ENCODE data around the gene MLF2. TPM values are rescaled to one million over a fixed set of nuclear protein-coding genes. Genes with fewer than 3 reads are reported as not detected.
A peak's percentile ranks its signal among the peaks of the same experiment; 100 is the strongest.
"Not testable (repeated sequence)": the region's sequence is repeated elsewhere in the genome, so short reads cannot be mapped to it uniquely, and the experiment has no call there.

Gene MLF2
- total RNA-seq, 1 donor from 2014 or later, result 107 TPM

DNA sequence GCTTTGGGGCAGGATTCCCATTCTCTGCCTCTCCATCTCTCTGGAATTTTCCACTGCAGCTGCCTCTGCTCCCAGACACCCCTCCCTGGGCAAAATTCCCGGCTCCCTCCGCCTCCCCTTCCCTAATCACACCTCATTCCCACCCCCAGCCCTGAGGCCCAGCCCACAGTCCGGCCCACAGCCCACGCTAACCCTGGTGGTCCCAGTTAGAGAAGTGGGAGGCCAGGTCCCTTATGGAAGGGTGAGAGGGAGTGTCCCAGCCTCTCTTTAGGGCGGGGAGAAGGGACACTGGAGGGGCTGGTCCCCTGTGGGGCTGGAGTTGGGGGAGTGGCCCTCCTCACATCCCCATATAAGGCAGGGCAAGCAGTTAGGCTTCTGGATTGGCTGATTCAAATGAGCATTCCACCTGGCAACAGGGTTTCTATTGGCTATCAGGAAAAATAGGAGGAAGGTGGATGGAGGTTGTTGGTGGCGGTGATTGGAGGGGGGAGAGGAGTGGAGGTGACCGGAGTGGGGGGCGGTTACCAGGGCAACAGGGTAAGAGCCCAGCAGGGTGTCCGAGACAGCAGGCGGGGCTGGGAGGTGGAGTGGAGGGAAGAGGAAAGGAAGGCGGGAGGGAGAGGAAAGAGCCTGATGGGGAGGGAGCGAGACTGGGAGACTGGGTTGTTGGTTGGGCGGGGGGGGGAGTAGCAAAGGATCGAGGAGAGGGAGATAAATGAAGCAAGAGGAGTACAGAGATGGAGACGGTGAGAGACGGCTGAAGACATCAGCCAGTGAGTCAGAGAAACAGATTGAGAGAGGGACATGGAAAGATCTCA is 11.3 kb upstream of the MLF2 start:
- DNase-seq, result peak; percentile 98

DNA sequence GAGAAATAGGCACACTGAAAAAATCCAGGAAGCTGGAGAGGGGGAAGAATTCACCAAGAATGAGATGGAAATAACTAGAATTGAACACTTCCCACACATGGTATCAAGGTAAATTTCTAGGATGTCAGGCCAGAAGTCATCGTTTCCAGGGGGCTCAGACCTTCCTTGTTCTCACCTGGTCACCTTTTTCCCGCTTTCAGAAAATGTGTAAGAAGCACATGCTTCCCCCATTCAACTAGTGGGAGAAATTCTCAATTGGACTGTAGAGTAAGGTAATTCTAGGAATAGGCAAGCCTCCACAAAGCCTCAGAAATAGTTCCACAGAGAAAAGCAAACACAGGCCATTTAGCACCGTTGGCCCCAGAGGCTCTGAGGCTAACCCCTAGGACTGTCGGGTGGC is 10.4 kb upstream of the MLF2 start:
- DNase-seq, result no peak

DNA sequence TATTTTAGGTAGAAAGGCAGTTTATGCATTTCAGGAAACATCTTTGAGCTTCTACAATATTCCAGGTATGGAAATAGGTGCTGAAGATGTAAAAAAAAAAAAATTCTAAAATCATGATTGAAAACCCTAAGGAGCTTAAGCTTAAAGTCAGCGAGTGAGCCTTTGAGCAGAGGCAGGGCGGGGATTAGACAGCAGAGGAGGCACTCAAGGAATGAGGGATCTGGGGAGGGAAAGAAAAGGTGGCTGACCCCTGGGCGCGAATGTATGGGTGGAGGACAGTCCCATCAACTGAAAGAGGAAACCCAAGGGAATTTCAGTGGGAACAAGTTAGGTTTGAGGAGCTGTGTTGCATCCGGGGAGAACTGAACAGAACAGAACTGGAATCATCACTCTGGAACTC is 6.8 kb upstream of the MLF2 start:
- no peak for DNase-seq

DNA sequence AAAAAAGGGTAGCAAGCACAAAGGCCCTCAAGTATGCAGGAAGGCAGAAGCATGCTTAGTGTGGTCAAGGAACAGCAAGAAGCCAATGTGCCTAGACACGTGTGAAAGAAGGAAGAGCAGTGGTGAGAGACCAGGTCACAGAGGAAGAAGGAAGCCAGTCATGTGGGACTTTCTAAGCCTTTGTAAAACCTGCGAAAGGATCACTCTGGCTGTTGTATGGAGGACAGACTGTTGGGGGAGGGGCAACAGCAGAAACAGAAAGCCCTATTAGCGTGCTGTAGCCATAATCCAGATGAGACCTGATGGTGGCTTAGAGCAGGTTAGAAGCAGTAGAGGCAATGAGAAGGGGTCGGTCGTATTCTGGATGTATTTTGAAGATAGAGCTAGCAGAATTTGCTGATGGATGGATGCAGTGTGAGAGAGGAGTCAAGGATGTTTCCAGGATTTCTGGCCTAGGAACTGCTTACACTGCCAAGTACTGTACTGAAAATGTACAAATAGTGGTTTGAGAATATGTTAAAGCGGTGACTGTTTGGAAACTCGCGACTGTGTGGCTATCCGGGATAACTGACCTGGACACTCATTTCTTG is 5.7 kb upstream of the MLF2 start:
- no peak for DNase-seq

DNA sequence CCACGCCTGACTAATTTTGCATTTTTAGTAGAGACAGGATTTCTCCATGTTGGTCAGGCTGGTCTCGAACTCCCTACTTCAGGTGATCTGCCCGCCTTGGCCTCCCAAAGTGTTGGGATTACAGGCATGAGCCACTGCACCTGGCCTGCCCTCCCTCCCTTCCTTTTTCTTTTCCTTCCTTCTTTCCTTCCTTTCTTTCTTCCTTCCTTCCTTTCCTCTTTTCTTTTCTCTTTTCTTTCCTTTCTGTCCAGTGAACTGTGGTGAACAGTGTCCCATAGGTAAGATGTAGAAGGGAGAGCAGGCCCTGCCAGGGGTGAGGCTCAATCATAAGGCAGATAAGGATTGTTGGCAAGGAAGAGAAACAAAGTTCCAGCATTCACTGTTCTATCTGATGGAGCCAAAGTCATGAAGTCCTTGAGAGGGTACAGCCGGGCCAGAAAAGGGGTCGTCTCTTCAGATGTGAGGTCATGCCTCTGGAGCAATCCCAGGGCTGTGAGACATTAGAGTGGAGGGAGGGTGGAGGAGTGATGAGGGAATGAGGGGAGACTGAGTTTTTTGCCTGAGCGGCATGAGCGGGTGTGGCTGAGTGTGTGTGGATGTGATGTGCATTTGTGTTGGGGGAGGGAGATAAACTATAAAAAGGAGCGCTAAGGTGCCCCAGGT is 4.2 kb upstream of the MLF2 start:
- DNase-seq, result no peak

DNA sequence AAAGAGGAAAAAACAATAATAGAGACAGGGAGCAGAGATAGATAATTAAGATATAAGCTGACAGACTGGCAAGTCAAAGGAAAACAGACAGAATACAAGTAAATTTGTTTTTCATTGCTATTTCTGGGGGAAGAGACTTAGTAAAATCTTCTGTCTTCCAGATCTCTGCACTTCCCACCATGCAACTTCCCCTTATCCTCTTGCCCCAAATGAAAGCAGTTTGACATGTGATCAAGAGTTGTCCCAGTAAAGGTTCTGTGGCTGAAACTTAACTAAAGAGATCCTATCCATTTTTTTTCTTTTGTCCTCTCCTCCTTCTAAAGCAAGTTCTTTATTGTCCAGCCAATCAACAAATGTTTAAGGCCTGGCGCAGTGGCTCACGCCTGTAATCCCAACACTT is 1.5 kb upstream of the MLF2 start:
- no peak for DNase-seq

DNA sequence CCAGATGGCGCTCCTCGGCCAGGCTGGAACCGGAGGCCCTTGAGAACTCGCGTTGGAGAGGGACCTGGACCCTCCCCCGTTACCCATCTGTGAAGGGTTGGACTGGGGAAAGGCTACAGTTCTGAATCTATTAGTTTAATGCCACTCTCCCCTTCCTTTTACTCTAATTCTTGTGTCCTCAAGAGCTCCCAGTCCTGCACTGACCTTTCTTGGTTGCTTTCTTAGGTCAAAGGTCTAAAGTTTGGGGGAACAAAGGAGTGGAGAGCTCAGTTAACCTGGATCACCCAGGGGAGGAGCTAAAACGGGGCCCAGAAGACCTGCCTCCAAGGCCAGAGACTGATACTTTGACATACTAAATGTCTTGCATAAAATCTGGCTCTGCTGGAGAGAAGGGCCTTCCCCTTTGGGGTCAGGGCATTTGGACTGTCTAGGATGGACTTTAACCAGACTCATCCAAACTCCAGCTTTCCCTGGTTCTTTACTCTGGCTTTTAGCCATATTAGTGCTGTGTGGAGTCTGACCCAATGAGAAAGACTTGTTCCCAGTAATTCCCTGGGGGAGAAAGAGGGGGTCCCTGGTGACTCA is 923 bp upstream of the MLF2 start:
- DNase-seq, result no peak

DNA sequence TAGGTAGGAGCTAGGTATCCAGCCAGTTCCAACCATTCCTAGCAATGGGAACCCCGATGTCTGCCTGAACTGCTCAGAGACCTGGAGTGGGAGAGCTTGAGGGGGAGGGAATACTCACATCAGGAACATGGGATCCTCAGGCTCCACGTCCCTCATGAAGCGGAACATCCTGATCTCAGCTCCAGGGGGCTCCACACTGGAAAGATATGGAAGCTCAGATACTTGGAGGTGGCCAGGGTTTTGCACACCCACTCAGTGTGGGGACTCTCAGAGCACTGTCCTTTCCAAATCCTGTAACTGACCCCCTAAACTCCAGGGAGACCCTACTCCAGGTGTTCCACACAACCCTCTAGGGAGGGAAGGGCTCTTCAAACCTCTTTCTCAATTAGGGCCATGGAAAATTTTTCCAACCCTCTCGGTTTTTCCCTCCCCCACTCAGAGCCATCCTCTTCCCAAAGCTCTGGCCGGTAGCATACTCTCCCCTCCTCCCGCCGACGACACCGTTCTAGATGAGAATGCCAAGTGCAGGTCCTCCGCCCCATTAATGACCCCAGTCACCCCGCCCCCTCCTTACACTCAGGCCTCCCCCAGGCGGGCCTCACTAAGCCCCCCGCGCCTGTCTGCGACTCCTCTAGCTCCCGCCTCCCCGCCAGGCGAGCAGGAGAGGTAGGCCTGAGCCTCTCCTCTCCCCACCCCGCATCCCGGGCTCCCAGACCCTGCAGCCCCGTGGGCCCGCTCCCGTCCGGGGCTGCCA is 597 bp downstream of the MLF2 start:
- DNase-seq, result peak; percentile 76

DNA sequence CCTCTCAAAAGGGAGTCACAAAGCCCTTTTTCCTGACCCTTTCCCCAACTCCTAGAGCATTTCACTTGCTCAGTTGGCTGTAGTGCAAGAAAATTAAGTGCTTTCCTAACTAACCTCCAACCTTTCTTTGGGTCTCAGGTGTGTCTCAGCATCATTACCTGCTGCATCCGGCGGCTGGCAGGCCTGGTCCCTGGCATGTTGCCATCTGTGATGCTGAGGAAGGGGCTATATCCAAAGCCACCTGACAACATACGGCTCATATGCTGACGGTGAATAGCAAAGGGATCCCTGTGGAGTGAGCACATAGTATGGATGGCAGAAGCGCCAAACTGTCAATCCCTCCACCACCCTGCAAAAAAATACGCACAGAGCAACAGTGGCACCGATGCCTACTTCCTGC is 1.2 kb downstream of the MLF2 start:
- DNase-seq, result no peak

DNA sequence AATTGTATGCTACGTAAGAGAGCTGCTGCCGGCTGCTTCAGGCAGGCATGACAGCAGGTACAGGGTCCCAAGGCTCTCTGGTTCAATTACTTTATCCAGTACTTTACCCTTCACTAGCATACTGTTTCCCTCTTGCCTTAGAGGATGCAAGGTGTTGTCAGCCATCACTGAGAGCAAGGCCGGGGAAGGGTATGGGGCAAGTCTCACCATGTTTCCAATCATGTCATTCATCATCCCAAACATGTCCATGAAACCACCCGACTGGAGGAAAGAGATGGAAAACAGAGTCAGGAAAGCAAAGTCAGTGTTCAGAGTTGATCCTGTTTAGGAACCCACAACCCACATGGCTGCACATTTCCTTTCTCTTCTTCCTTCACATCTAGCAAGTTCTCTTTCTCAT is 2.4 kb downstream of the MLF2 start:
- no peak for DNase-seq

DNA sequence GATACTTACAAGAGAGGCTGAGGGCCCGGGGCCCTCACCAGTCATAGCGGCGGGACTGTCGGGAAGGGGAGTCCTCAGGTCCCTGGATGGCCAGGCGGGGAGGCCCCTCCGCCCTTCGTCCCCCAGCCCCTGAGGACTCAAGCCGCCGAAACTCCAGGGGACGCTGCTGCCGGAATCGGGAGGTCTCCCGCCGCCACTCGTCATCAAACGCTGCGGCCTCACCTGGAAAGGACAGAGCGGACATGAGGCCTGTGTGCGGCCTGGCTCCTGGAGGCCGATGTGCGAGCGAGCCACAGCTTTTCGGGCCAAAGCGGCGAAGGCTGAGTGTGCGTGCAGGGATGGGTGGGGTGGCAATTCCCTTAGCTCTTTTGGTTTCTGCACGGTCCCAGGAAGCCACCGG is 4.2 kb downstream of the MLF2 start:
- DNase-seq, result no peak

DNA sequence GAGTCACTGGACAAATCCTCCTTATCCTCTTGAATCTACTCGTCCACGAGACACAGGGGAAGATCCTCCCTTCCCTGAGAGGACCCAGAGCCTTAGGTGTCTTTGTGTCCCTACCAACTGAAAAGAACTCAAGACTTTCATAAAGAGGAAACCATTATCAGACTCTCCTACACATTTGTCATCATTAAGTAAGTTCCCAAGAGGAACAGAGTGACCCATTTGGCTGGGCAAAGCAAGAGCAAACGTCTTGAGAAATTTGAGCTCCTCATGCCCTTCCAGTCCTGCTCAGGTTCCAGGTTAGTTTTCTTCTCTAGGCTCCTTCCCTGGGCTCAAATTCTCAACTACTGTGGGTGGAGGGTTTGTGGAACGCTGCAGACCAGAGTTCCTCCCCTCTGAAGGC is 5.7 kb downstream of the MLF2 start:
- no peak for DNase-seq

DNA sequence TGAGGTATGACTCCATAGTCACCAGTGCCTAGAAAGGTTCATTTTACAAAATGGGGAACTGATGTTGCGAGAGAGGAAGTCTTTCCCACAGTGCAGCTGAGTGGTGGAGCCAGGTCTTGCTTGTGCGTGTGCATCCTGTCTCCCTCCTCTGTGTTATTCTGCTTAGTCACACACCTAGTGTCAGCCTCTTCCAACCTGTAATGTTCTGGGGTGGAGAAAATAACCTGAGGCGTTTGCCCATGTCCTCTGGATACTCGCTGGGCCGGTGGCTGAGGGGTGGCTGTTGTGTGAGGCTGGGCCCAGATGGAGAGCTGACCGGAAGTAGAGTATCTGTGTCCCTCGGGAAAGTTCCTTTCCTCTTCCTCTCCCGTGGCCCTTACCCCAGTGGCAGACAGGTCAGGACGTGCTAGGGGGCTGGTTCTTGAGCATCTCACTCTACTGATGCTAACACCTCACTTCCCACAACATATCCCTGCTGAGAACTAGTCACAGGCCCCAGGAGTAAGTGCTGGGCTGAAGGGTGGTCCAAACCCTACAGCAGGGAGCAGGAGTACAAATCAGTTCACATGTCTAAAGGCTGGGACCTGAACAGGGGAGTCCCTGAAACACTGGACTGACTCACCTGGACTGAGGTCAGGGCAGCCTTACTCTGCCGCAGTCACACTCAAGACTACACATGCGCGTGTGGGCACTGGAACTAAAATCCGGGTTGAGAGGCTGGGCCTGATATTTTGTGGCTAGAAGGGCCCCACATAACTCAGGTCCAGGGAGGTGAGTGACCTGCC is 7.0 kb downstream of the MLF2 start:
- peak; percentile 29 for DNase-seq

DNA sequence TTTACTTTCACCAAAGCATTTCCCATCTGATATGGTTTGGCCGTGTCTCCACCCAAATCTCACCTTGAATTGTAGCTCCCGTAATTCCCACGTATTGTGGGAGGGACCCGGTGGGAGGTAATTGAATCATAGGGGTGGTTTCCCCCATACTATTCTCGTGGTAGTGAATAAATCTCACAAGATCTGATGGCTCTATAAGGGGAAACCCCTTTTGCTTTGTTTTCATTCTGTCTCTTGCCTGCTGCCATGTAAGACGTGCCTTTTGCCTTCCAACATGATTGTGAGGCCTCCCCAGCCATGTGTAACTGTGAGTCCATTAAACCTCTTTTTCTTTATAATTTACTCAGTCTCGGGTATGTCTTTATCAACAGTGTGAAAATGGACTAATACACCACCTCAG is 9.6 kb downstream of the MLF2 start:
- DNase-seq, result not testable (repeated sequence)

DNA sequence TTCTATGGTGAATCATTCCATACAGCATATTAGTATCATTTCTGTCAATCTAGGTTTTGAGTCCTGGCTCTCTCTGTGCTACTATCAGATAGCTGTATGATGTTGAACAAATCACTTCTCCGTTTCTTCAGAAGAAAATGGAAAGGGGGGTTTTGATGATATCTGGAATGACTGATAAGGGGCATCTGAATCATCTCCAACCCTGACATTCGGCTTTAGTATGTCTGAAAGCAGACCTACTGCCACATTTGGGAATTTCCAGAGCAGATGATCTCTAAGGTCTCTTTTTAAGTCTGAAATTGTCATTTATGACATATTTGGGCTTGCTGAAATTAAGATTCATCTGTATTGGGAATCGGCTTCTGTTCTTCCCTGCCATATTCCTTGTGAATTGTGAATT is 10.1 kb downstream of the MLF2 start:
- DNase-seq, result no peak

DNA sequence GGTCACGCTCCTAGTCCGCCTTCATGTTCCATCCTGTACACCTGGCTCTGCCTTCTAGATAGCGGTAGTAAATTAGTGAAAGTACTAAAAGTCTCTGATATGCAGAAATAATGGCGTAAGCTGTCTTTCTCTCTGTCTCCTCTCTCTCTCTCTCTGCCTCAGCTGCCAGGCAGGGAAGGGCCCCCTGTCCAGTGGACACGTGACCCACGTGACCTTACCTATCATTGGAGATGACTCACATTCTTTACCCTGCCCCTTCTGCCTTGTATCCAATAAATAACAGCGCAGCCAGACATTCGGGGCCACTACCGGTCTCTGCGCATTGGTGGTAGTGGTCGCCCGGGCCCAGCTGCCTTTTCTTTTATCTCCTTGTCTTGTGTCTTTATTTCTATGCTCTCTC is 10.9 kb downstream of the MLF2 start:
- not testable (repeated sequence) for DNase-seq

DNA sequence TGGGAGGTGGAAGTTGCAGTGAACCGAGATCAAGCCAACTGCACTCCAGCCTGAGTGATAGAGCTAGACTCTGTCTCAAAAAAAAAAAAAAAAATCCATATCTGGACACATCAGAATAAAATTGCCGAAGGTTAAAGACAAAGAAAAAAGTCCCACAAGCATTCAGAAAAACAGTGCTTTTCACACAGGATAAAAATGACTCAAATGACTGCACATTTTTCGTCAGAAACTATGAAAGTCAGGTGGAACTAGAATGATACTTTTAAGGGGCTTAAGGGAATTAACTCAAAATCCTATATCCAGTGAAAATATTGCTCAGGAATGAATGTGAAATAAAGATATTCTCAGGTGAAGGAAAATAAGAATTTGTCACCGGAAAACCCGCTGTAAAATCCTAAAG is 16.2 kb downstream of the MLF2 start:
- no peak for DNase-seq

DNA sequence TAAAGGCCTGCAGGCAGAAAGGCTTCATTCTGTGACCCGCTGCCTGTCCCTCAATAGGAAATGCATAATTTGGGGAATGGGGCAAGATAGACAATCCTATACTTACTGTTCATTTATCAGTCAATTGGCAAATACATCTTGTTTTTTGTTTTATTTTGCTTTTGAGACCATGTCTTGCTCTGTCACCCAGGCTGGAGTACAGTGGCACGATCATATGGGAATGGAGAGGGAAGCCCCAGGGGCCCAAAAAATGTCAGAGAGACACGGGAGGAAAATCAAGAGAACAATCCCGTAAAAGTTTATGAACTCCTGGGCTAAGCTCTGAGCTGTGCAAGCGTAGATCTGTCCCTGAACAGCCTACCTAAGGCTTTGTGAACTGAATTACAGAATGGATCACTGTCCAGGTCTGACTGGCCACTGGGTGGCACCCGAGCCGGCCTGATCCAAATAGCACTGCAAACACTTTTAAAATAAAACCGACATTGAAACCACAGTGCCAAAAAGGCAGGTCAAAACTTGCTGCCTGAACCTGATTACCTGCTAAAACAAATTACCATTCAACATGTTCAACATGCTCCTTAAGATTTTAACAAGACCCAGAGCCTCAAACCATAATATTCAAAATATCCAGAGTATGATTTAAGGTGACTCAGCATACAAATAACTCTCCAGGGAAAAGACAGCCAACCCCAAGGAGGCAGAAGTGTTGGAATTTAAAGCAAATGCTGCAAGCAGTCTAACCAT is 17.3 kb downstream of the MLF2 start:
- DNase-seq, result peak; percentile 75

DNA sequence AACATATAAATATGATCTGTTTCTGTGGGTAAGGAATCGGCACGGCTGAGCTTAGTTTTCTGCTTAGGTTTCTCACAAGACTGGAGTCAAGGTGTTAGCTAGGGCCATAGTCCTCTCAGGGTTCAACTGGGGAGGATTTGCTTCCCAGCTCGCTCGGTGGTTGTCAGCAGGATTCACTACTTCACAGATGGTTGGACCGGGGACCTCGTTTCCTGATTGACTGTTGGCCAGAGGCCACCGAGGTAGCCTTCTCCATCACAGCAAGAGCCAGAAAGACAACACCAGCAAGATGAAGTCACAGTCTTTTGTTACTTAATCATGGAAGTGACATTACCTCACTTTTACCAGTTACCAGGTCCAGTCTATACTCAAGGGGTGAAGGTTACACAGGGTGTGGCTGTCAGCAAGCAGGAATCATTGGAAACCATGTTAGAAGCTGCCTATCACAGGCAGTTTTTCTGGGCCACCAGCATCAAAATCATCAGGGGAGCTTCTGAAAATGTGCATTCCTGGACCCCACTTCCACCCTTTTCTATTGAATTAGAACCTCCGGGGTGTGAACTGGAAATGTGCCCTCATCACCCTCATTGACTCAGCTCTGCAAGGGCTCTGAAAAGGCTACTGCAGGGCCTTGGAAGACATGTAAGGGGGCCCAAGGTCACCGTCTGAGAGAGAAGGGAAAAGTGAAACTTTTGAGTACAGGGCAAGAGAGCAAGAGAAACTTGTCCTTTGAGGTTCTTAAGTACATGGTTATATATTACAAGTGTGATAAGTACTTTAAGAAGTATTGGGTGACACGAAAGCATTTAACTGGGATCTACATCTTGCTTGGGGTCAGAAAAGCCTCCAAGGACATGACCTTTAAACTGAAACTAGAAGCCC is 18.2 kb downstream of the MLF2 start:
- peak; percentile 42 for DNase-seq

DNA sequence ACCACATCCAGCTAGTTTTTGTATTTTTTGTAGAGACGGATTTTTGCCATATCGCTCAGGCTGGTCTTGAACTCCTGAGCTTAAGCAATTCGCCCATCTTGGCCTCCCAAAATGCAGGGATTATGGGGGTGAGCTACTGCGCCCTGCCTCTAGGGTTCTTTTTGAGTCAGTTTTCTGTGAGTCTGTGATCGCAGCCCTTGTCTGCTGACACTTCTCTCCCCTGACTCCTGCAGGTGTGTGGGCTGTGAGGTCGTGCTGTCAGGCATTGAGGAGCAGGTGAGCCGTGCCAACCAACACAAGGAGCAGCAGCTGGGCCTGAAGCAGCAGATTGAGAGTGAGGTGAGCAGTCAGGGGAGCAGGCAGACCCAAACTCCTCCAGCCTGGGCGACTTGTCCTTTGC is 22.8 kb downstream of the MLF2 start:
- DNase-seq, result no peak

Measured in dermis blood vessel endothelial cell (primary cell).